Measurements from ENCODE around the gene ABCA2.

The ABCA2 gene

GRCh38 chr9:136979769-136980587 lies 48.1 kb downstream of the ABCA2 start:
- no peak for FAIRE-seq

GRCh38 chr9:136978865-136979544 lies 49.0 kb downstream of the ABCA2 start:
- no peak for FAIRE-seq

DNA sequence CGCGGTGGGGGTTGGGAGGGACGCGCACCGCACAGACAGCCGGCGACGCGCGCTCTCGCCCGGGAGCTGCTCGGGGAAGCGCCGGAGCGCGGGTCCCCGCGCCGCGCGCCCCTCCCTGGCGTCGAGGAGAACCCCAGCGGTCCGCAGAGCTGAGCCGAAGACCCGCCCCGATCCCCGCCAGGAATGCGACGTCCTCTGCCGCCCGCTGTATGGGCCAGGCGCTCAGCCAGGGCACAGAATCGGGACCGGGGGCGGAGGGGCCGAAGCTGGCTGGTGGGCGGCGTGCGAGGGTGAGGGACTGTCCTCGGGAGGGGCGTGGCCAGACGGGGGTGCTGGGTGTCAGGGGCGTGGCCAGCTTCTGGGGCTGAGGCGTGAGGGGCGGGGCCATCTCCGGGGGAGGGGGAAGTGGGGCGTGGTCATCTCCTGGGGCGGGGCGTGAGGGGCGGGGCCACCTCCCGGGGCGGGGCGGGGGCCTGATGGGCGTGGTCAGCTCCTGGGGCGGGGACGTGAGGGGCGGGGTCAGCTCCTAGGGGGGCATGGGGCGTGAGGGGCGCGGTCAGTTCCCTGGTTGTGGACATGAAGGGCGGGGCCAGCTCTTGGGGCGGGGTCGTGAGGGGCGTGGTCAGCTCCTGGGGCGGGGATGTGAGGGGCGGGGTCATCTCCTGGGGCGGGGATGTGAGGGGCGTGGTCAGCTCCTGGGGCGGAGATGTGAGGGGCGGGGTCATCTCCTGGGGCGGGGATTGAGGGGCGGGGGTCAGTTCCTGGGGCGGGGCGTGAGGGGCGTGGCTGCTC lies 49.8 kb downstream of the ABCA2 start:
- no peak for FAIRE-seq

DNA sequence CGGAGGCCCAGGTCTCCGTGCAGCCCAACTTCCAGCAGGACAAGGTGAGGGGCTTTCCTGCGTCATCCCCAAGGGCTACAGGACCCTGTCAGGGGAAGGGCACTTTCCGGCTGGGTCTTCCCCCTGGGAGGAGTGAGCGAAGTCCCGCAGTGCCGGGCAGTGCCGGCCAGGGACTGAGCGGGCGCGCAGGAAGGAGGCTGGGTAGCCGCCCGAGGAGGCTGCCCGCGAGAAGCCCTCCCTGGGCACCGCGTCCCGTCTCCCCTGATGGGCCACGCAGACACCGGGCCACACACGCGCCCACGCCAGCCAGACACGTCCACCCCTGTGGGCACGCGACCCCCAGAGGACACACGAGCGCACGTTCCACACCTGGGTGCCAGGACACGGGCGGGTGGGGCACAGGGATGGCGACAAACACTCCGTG lies 50.4 kb downstream of the ABCA2 start:
- FAIRE-seq: no peak

- FAIRE-seq: no peak
Measured at GRCh38 chr9:136977223-136977622, 50.8 kb downstream of the ABCA2 start, which contains the start of gene PTGDS. Gene PTGDS, plus strand, starts transcription at chr9:136977504. Its CDS starts 75 bp downstream, at chr9:136977579.

GRCh38 chr9:136975644-136976043 lies 52.4 kb downstream of the ABCA2 start:
- FAIRE-seq: no peak

DNA sequence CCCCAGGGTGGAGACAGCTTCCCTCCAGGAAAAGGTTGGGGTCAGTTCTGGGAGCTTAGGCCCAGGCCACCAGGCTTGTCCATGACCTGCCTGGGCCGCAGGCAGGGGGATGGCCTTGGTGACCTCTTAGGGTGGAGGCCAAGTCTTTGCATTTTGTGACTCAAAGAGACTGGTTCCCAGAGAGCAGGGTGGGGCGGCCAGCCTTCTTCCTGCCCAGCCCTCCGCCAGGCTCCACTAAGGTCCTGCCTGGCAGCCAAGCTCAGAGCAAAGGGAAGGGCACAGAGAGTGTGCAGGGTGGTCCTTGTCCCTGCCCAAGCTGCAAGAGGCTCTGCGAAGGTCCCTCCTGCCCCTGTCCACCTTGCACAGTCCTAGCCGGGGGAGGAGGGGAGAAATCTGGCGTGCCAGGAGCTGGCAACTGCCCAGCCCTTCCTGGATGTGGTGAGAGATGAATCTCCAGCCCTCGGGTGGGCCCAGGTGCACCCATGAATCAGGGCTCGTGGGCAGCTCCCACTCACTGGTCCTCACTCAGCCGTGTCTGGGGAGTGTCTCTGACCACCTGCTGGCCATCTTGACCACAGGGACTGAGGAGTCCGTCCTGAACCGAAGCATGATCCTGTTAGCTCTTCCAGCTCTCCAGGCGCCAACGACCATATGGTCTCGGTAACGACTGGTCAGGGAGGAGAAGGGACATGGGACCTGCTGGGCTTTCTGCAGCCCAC lies 53.1 kb downstream of the ABCA2 start:
- FAIRE-seq: no peak

GRCh38 chr9:136973618-136974617 lies 54.1 kb downstream of the ABCA2 start:
- FAIRE-seq: no peak

GRCh38 chr9:136972743-136973142 lies 55.3 kb downstream of the ABCA2 start:
- no peak for FAIRE-seq

- FAIRE-seq: no peak
Measured at GRCh38 chr9:136972335-136972734, 55.7 kb downstream of the ABCA2 start.

DNA sequence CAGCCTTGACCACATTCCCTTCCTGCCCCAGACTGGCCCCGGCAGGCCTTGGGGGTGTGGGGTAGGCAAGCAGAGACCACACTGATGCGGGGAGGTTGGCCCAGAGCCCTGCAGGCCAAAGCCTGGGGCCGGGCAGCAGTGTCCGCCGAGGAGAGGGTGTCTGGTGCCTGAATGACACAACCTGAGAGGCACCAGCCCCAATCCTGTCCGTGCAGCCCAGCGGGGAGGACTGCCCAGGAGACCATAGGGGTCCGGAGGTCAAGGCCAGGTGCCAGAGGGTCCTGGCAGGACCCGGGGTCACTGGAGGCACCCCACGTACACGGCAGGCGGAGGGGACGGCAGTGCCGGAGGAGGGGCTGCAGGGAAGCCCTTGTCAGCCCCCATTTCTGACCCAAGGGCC lies 56.3 kb downstream of the ABCA2 start:
- no peak for FAIRE-seq

DNA sequence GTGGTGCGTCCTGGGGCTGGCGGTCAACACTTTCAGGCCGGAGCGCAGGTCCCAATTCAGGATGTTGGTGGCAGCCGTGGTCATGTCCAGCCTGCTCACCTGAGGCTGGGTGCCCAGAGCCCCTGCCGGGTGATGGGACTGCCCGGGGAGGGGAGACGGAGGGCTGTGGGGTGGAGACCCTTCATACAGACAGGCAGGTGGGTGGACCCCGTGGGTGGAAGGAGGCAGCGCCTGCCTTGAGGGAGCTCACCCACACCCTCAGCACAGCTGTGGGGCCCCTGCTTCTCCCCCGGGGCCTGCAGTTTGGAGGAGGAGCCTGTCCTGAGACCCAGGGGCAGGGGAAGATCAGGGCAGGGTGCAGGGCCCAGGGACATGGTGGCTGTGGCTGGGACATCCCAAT lies 57.7 kb downstream of the ABCA2 start:
- FAIRE-seq: no peak

GRCh38 chr9:136969774-136970173 lies 58.3 kb downstream of the ABCA2 start:
- no peak for FAIRE-seq

DNA sequence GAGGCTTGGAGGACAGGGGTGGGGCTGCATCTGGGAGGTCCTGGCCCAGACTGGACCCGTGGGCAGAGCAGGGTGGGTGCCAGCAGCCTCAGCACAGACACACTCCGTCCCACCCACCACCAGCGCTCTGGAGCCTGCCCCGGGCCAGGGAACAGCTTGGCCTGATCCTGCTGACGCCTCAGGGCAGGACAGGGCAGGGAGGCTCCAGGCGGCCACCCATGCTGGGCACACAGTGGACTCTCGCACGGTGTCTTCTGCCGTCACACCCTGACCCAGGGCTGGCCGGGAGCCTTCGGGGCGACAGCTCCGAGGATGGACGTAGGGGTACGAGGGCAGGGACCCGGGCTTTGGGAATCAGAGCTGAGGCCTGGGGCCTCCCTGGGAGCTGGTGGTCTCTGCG lies 58.9 kb downstream of the ABCA2 start:
- FAIRE-seq: no peak

GRCh38 chr9:136968333-136969127 lies 59.5 kb downstream of the ABCA2 start:
- FAIRE-seq: no peak

DNA sequence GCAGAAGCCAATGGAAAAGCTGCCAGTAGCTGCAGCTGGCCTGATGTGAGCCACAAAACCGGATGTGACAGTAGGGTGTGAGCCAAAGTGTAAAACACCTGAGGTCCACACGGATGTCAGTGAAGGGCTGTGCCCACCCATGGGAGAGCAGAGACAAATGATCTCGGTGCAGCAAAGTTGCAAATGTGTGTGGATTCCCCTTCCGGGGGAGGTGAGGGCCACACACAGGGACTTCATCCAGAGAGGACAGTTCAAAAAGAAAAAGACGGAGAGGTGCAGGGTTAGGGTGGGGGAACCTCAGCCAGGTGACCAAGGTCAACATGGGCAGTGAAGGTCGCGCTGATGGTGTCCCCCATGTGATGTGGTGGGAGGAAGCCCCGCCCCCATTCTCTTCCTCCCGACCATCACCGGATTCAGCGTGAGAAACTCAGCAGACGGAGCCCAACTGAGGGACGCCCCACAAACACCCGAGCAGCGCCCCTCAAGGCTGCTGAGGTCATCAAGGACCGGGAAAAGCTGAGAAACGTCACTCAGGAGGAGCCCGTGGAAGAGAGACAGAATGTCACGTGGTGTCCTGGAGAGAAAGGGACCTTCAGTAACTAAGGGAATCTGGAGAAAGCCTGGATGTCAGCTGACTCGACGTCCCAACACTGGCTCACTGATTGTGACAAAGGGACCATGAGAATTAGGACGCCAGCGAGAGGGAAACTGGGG lies 62.1 kb downstream of the ABCA2 start:
- FAIRE-seq: no peak

- FAIRE-seq: no peak
Measured at GRCh38 chr9:136964833-136965422, 63.1 kb downstream of the ABCA2 start.

DNA sequence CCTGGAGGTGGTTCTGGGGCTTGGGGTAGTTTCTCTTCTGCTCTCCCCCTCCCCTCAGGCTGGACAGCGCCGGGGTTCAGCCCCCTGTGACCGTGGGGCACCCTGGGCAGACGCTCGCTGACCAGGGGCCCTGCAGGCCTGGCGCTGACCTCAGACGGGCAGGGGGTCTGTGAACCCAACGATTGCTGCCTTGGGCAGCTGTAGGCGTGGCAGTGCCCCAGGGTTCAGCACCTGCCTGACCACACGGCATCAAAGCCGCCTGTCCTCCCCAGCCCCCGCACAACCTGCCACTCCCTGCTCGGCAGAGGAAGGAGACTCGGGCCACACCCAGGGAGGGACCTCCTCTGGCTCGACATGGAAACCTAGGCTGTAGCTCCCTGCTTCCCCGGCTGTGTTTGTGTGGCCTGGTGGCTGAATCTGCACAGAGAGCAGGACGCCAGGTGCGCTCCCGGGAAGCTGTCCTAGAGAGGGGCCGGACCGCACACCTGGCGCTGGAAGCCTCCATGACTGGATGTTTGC lies 63.8 kb downstream of the ABCA2 start:
- FAIRE-seq: no peak

- FAIRE-seq: no peak
Measured at GRCh38 chr9:136963751-136964150, 64.3 kb downstream of the ABCA2 start.
